IPS DF 6.9 (cell line): Measurements from ENCODE around the gene NYAP2.

Experiments used
- DNase-seq: peaks from one replicate; pipeline ENCODE4 v3.0.0-alpha.2; 2013; ENCODE audit warnings: low read depth, low spot score
- H3K27ac ChIP-seq: one replicate; pipeline ENCODE4 v1.5.1; 2013; ENCODE audit warnings: low read length, control low read depth
- H3K27me3 ChIP-seq: 2 replicates; pipeline ENCODE4 v1.6.1; 2013; ENCODE audit warnings: mild to moderate bottlenecking, low read length; ENCODE audit not compliant: control insufficient read depth, insufficient read depth
- H3K36me3 ChIP-seq: 2 replicates; pipeline ENCODE4 v1.6.1; 2013; ENCODE audit warnings: low read length; ENCODE audit not compliant: control insufficient read depth, insufficient read depth
- H3K4me1 ChIP-seq: 2 replicates; pipeline ENCODE4 v1.6.1; 2013; ENCODE audit warnings: low read length; ENCODE audit not compliant: control insufficient read depth, insufficient read depth
- H3K4me3 ChIP-seq: 2 replicates; pipeline ENCODE4 v1.5.1; 2013; ENCODE audit warnings: mild to moderate bottlenecking, low read length
- H3K9me3 ChIP-seq: 2 replicates; pipeline ENCODE4 v1.6.1; 2013; ENCODE audit warnings: low read length, inconsistent platforms; ENCODE audit not compliant: control insufficient read depth, insufficient read depth
- WGBS: extraction: QIAGEN DNeasy Blood & Tissue Kit; methylation state at CpG from one replicate; pipeline ENCODE4 v1.1.7; 2013; ENCODE audit warnings: mixed read lengths, missing lambda C conversion rate; ENCODE audit not compliant: insufficient read length, insufficient coverage; 5-methylcytosine and 5-hydroxymethylcytosine counted together

NYAP2 gene

GRCh38 chr2:225425284-225425683 lies 25.8 kb downstream of the NYAP2 start:
- Histone ChIP-seq H3K4me1 (no peaks in the 10 kb centered on the region; the same call in 1 of the 2 replicates), H3K27ac (no peak overlapping the region), H3K9me3 (no peaks in the 10 kb centered on the region), H3K4me3 (no peak overlapping the region), H3K27me3 (no peaks in the 10 kb centered on the region), H3K36me3 (no peaks in the 10 kb centered on the region)
- no CpG with 5 or more reads among the region's 1 CpG for WGBS
- DNase-seq = no peak

GRCh38 chr2:225428360-225428759 lies 28.9 kb downstream of the NYAP2 start:
- no peak for DNase-seq
- Histone ChIP-seq H3K27me3 (no peaks in the 10 kb centered on the region), H3K27ac (no peak overlapping the region), H3K36me3 (no peaks in the 10 kb centered on the region), H3K9me3 (no peaks in the 10 kb centered on the region), H3K4me1 (no peaks in the 10 kb centered on the region; the same call in 1 of the 2 replicates), H3K4me3 (no peak overlapping the region)
- WGBS = no CpG with 5 or more reads among the region's 1 CpG

- Histone ChIP-seq H3K27ac (no peak overlapping the region), H3K27me3 (no peaks in the 10 kb centered on the region), H3K4me1 (no peaks in the 10 kb centered on the region; the same call in 1 of the 2 replicates), H3K36me3 (no peaks in the 10 kb centered on the region), H3K4me3 (no peak overlapping the region), H3K9me3 (no peaks in the 10 kb centered on the region)
- WGBS = no CpG with 5 or more reads among the region's 4 CpGs
- DNase-seq = no peak
Measured at GRCh38 chr2:225429717-225430116, 30.2 kb downstream of the NYAP2 start.

GRCh38 chr2:225431105-225431863 lies 31.8 kb downstream of the NYAP2 start:
- Histone ChIP-seq H3K27ac (no peak overlapping the region), H3K36me3 (no peaks in the 10 kb centered on the region), H3K4me1 (no peaks in the 10 kb centered on the region; the same call in 1 of the 2 replicates), H3K27me3 (no peaks in the 10 kb centered on the region), H3K9me3 (no peaks in the 10 kb centered on the region), H3K4me3 (no peak overlapping the region)
- DNase-seq = no peak
- no CpG with 5 or more reads among the region's 5 CpGs for WGBS

- DNase-seq = no peak
- H3K4me1 ChIP-seq = no peaks in the 10 kb centered on the region; the same call in 1 of the 2 replicates
- no peak overlapping the region for H3K4me3 ChIP-seq
- no peaks in the 10 kb centered on the region for H3K36me3 ChIP-seq
- no CpG with 5 or more reads among the region's 4 CpGs for WGBS
- H3K9me3 ChIP-seq = no peaks in the 10 kb centered on the region
- no peaks in the 10 kb centered on the region for H3K27me3 ChIP-seq
- H3K27ac ChIP-seq = no peak overlapping the region
Measured at GRCh38 chr2:225434014-225434413, 34.5 kb downstream of the NYAP2 start.

GRCh38 chr2:225437319-225437718 lies 37.8 kb downstream of the NYAP2 start:
- H3K27ac ChIP-seq = no peak overlapping the region
- no peaks in the 10 kb centered on the region for H3K36me3 ChIP-seq
- H3K9me3 ChIP-seq = no peaks in the 10 kb centered on the region
- DNase-seq = no peak
- H3K27me3 ChIP-seq = no peaks in the 10 kb centered on the region
- no peaks in the 10 kb centered on the region for H3K4me1 ChIP-seq
- H3K4me3 ChIP-seq = no peak overlapping the region
- WGBS = no CpG with 5 or more reads among the region's 1 CpG

GRCh38 chr2:225438248-225438647 lies 38.7 kb downstream of the NYAP2 start:
- no CpG with 5 or more reads among the region's 1 CpG for WGBS
- H3K4me3 ChIP-seq = no peak overlapping the region
- H3K27me3 ChIP-seq = no peaks in the 10 kb centered on the region
- H3K9me3 ChIP-seq = no peaks in the 10 kb centered on the region
- no peak for DNase-seq
- H3K27ac ChIP-seq = no peak overlapping the region
- no peaks in the 10 kb centered on the region for H3K4me1 ChIP-seq
- no peaks in the 10 kb centered on the region for H3K36me3 ChIP-seq

GRCh38 chr2:225452677-225453076 lies 53.2 kb downstream of the NYAP2 start:
- Histone ChIP-seq H3K36me3 (no peaks in the 10 kb centered on the region), H3K27me3 (no peaks in the 10 kb centered on the region), H3K27ac (no peak overlapping the region), H3K4me3 (no peak overlapping the region), H3K4me1 (no peaks in the 10 kb centered on the region; the same call in 1 of the 2 replicates), H3K9me3 (no peaks in the 10 kb centered on the region)
- no CpG with 5 or more reads among the region's 6 CpGs for WGBS
- DNase-seq = no peak

GRCh38 chr2:225454412-225454811 lies 54.9 kb downstream of the NYAP2 start:
- Histone ChIP-seq H3K27ac (no peak overlapping the region), H3K36me3 (no peaks in the 10 kb centered on the region), H3K9me3 (no peaks in the 10 kb centered on the region), H3K4me3 (no peak overlapping the region), H3K4me1 (no peaks in the 10 kb centered on the region; the same call in 1 of the 2 replicates), H3K27me3 (no peaks in the 10 kb centered on the region)
- no peak for DNase-seq
- WGBS = no CpG with 5 or more reads among the region's 6 CpGs

GRCh38 chr2:225456619-225457260 lies 57.2 kb downstream of the NYAP2 start:
- H3K4me3 ChIP-seq = no peak overlapping the region
- H3K27ac ChIP-seq = no peak overlapping the region
- DNase-seq = no peak
- H3K27me3 ChIP-seq = no peaks in the 10 kb centered on the region
- no peaks in the 10 kb centered on the region for H3K9me3 ChIP-seq
- no peaks in the 10 kb centered on the region for H3K36me3 ChIP-seq
- H3K4me1 ChIP-seq = no peaks in the 10 kb centered on the region; the same call in 1 of the 2 replicates
- no CpG with 5 or more reads among the region's 6 CpGs for WGBS
